ENCODE measurements around the gene UTF1. TPM values are rescaled to one million over a fixed set of nuclear protein-coding genes. Genes with fewer than 3 reads are reported as not detected.
A peak's percentile ranks its signal among the peaks of the same experiment; 100 is the strongest.

The UTF1 gene
- total and polyA plus RNA-seq, 3 experiments from 2014 or later, result not detected

DNA sequence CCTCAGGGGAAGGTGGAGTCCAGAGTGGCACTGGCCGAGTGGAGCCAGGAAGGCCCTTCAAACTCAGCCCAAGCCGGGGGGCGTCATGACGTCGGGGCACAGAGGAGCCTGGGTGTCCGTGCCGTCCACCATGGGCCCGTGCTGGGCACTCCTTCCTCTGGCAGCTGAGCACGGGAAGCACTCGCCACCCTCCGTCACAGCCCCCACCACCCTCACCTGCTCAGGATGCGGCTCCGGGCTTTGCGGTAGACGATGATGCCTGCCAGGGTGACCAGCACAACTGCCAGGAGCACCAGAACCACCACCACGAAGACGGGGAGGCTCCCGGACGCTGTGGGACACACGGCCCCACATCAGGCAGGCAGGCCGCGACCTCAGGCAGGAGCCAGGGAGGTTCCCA is 38.5 kb downstream of the UTF1 start:
- POLR2A ChIA-PET, result no interaction called here
- H3K36me3 ChIP-seq (ENCODE audit: insufficient read depth, low read length), result peaks cover 11% of the 10 kb centered on the region
- CTCF ChIA-PET, result no interaction called here

GRCh38 chr10:133269367-133269766 is 39.4 kb downstream of the UTF1 start:
- Histone ChIP-seq H3K27me3 (ENCODE audit: insufficient read depth, low read length, poor library complexity, severe bottlenecking) (no peaks in the 10 kb centered on the region), H3K27ac (ENCODE audit: low read depth, low read length) (no peak overlapping the region), H3K9me3 (ENCODE audit: low read length) (no peaks in the 10 kb centered on the region), H3K4me3 (ENCODE audit: low read length) (no peak overlapping the region), H3K4me1 (ENCODE audit: insufficient read depth, low read length) (peaks cover 10% of the 10 kb centered on the region), H3K36me3 (ENCODE audit: insufficient read depth, low read length) (peaks cover 11% of the 10 kb centered on the region)
- Mint-ChIP-seq H3K4me1 (peaks cover 9 to 17% (median 15%) of the 10 kb centered on the region in 3 donors), H3K27ac (no peak overlapping the region), H3K9me3 (no peaks in the 10 kb centered on the region), H3K4me3 (peak overlapping the region in 1 of 7 donors; percentile 61), H3K27me3 (no peaks in the 10 kb centered on the region), H3K36me3 (peaks cover 0 to 41% (median 0%) of the 10 kb centered on the region in 3 donors)
- DNase-seq, result no peak
- ChIA-PET CTCF (no interaction called here), POLR2A (no interaction called here)

More for the DNA sequence above, 38.5 kb downstream of the UTF1 start:
- Mint-ChIP-seq H3K27ac (no peak overlapping the region), H3K4me3 (no peak overlapping the region), H3K9me3 (no peaks in the 10 kb centered on the region), H3K36me3 (peaks cover 0 to 41% (median 0%) of the 10 kb centered on the region in 3 donors), H3K4me1 (peaks cover 16 to 25% (median 24%) of the 10 kb centered on the region in 3 donors), H3K27me3 (no peaks in the 10 kb centered on the region)
- Histone ChIP-seq H3K9me3 (ENCODE audit: low read length) (no peaks in the 10 kb centered on the region), H3K27me3 (ENCODE audit: insufficient read depth, low read length, poor library complexity, severe bottlenecking) (no peaks in the 10 kb centered on the region), H3K27ac (ENCODE audit: low read depth, low read length) (no peak overlapping the region), H3K4me1 (ENCODE audit: insufficient read depth, low read length) (peaks cover 18% of the 10 kb centered on the region), H3K4me3 (ENCODE audit: low read length) (no peak overlapping the region)
- DNase-seq, result no peak

GRCh38 chr10:133270204-133270603 is 40.2 kb downstream of the UTF1 start:
- Mint-ChIP-seq H3K4me3 (peak overlapping the region in 1 of 7 donors; percentile 32), H3K4me1 (peaks cover 9 to 17% (median 9%) of the 10 kb centered on the region in 3 donors), H3K27me3 (no peaks in the 10 kb centered on the region), H3K9me3 (no peaks in the 10 kb centered on the region), H3K36me3 (peaks cover 0 to 46% (median 0%) of the 10 kb centered on the region in 3 donors), H3K27ac (no peak overlapping the region)
- H3K9me3 ChIP-seq (ENCODE audit: low read length), result no peaks in the 10 kb centered on the region
- CTCF ChIA-PET, result no interaction called here
- H3K4me3 ChIP-seq (ENCODE audit: low read length), result no peak overlapping the region
- H3K4me1 ChIP-seq (ENCODE audit: insufficient read depth, low read length), result peaks cover 9% of the 10 kb centered on the region
- no peak overlapping the region for H3K27ac ChIP-seq (ENCODE audit: low read depth, low read length)
- POLR2A ChIA-PET, result no interaction called here
- DNase-seq, result no peak
- H3K27me3 ChIP-seq (ENCODE audit: insufficient read depth, low read length, poor library complexity, severe bottlenecking), result no peaks in the 10 kb centered on the region
- peaks cover 11% of the 10 kb centered on the region for H3K36me3 ChIP-seq (ENCODE audit: insufficient read depth, low read length)

GRCh38 chr10:133270773-133271297 is 40.8 kb downstream of the UTF1 start:
- ChIA-PET CTCF (no interaction called here), POLR2A (no interaction called here)
- Histone ChIP-seq H3K36me3 (ENCODE audit: insufficient read depth, low read length) (peaks cover 11% of the 10 kb centered on the region), H3K4me3 (ENCODE audit: low read length) (no peak overlapping the region), H3K27ac (ENCODE audit: low read depth, low read length) (no peak overlapping the region), H3K4me1 (ENCODE audit: insufficient read depth, low read length) (peaks cover 11% of the 10 kb centered on the region), H3K9me3 (ENCODE audit: low read length) (no peaks in the 10 kb centered on the region), H3K27me3 (ENCODE audit: insufficient read depth, low read length, poor library complexity, severe bottlenecking) (no peaks in the 10 kb centered on the region)
- Mint-ChIP-seq H3K27me3 (no peaks in the 10 kb centered on the region), H3K27ac (peak overlapping the region in 1 of 8 donors; percentile 60), H3K9me3 (no peaks in the 10 kb centered on the region), H3K4me1 (peaks cover 3 to 17% (median 9%) of the 10 kb centered on the region in 3 donors), H3K36me3 (peaks cover 0 to 44% (median 0%) of the 10 kb centered on the region in 3 donors), H3K4me3 (no peak overlapping the region)
- no peak for DNase-seq

DNA sequence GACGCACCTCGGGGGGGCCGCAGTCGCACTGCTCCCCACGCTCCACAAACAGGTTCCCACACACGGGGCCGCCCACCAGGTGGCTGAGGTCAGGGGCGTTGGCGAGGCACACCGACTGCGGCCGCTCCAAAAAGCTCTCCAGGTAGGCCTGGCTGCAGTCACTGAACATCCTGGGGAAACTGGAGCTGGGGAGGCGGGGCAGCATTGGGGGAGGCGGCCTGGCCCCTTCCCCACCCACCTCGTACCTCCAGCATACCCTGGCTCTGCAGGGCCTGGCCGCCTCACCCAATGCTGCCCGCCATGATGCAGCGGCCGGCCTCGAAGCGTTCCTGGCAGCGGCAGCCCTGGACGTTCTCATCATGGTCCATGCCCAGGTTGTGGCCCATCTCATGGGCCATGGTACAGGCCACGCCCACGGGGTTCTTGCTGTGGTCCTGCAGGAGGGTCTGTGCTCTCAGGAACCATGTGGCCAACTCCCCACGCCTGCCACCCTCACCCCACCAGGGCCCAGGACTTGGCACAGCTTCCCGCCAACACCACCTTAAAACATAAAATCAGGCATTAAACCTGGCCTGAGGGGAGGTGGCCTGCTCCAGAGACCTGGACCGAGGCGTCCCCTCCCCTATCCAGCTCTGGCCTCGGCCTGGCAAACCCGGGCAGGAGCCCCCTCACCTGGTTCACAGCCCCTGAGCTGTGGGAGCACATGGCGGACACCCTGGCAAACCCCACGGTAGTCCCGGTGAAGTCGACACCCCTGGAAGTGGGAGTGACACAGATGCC is 41.7 kb downstream of the UTF1 start:
- Mint-ChIP-seq H3K36me3 (peaks cover 0 to 45% (median 0%) of the 10 kb centered on the region in 3 donors), H3K27me3 (no peaks in the 10 kb centered on the region), H3K9me3 (no peaks in the 10 kb centered on the region), H3K4me1 (peaks cover 0 to 19% (median 11%) of the 10 kb centered on the region in 3 donors), H3K27ac (peak overlapping the region in 4 of 8 donors; percentile 8 to 43 (median 36)), H3K4me3 (no peak overlapping the region)
- peaks cover 11% of the 10 kb centered on the region for H3K36me3 ChIP-seq (ENCODE audit: insufficient read depth, low read length)
- no peak overlapping the region for H3K27ac ChIP-seq (ENCODE audit: low read depth, low read length)
- no peaks in the 10 kb centered on the region for H3K27me3 ChIP-seq (ENCODE audit: insufficient read depth, low read length, poor library complexity, severe bottlenecking)
- no peak overlapping the region for H3K4me3 ChIP-seq (ENCODE audit: low read length)
- DNase-seq, result no peak
- no peaks in the 10 kb centered on the region for H3K9me3 ChIP-seq (ENCODE audit: low read length)
- CTCF ChIA-PET, result interaction anchor here (1.3 kb wide), 1 partner anchor 58 kb away, joined by 3 read pairs; no protein-coding TSS in a partner anchor
- POLR2A ChIA-PET, result interaction anchor here (0.7 kb wide), 1 partner anchor 43 kb away, joined by 3 read pairs; no protein-coding TSS in a partner anchor
- peaks cover 15% of the 10 kb centered on the region for H3K4me1 ChIP-seq (ENCODE audit: insufficient read depth, low read length)

DNA sequence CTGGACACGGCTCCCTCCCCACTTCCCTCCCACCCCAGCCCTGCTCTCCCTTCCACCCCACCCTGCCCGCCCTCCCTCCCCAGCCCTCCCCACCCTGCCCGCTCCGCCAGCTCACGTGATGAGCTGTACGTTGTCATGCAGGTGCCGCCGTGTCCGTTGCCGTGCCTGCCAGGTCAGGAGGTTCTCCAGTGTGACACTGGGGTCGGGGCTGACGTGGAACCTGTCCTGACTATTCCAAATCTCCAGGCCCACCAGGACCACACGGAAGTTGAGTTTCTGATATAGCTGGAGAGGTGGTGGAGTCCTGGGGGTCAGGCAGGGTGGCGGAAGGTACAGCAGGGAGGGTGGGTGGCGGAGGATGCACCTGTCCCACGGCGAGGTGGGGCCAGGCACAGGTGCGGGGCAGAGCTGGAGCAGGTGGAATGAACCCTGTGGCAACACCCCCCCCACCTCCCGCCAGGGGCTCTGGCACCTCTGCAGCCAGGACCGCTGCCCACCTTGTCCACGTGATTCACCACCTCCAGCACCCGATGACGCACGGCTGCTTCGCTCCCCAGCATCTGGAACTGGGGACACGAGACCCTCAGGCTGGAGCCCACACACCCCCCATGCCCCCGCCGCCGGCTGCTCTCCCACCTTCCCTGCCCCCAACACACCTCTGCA is 42.4 kb downstream of the UTF1 start:
- H3K27ac ChIP-seq (ENCODE audit: low read depth, low read length), result no peak overlapping the region
- no peak for DNase-seq
- H3K4me1 ChIP-seq (ENCODE audit: insufficient read depth, low read length), result peaks cover 22% of the 10 kb centered on the region
- Mint-ChIP-seq H3K36me3 (peaks cover 0 to 45% (median 0%) of the 10 kb centered on the region in 3 donors), H3K27ac (peak overlapping the region in 3 of 8 donors; percentile 29 to 64 (median 42)), H3K27me3 (no peaks in the 10 kb centered on the region), H3K9me3 (no peaks in the 10 kb centered on the region), H3K4me1 (peaks cover under 1 to 24% (median 11%) of the 10 kb centered on the region in 3 donors), H3K4me3 (peak overlapping the region in 1 of 7 donors; percentile 73)
- CTCF ChIA-PET, result interaction anchor here (1.3 kb wide), 1 partner anchor 57 kb away, joined by 3 read pairs; no protein-coding TSS in a partner anchor
- no peaks in the 10 kb centered on the region for H3K27me3 ChIP-seq (ENCODE audit: insufficient read depth, low read length, poor library complexity, severe bottlenecking)
- POLR2A ChIA-PET, result interaction anchor here (0.7 kb wide), 1 partner anchor 42 kb away, joined by 3 read pairs; no protein-coding TSS in a partner anchor
- no peaks in the 10 kb centered on the region for H3K9me3 ChIP-seq (ENCODE audit: low read length)
- peaks cover 11% of the 10 kb centered on the region for H3K36me3 ChIP-seq (ENCODE audit: insufficient read depth, low read length)
- no peak overlapping the region for H3K4me3 ChIP-seq (ENCODE audit: low read length)

DNA sequence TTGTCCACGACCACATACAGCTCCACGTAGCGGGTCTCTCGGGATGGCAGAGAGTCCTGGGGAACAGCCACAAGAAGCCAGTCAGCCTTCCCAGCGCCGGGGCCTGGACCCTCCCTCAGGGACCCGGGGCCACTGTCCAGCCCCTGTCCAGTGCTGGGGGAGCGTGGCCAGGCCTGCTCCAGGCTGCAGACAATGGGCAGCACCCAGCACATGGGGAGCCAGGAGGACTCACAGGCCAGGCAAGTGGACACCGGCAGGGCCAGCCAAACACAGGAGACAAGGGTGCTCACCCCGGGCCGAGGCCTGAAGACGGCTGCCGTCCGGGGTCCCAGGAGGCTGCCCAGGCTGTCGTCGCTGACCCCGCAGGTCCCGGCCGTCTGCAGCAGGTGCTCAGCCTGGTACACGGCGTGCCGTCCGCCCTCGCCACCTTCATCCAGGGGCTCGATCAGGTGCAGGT is 43.0 kb downstream of the UTF1 start:
- Histone ChIP-seq H3K27me3 (ENCODE audit: insufficient read depth, low read length, poor library complexity, severe bottlenecking) (no peaks in the 10 kb centered on the region), H3K4me3 (ENCODE audit: low read length) (no peak overlapping the region), H3K9me3 (ENCODE audit: low read length) (no peaks in the 10 kb centered on the region), H3K27ac (ENCODE audit: low read depth, low read length) (no peak overlapping the region), H3K36me3 (ENCODE audit: insufficient read depth, low read length) (peaks cover 11% of the 10 kb centered on the region), H3K4me1 (ENCODE audit: insufficient read depth, low read length) (peaks cover 27% of the 10 kb centered on the region)
- DNase-seq, result no peak
- H3K4me1 Mint-ChIP-seq, result peaks cover 6 to 29% (median 16%) of the 10 kb centered on the region in 3 donors
- peaks cover 0 to 43% (median 0%) of the 10 kb centered on the region in 3 donors for H3K36me3 Mint-ChIP-seq
- ChIA-PET POLR2A (no interaction called here), CTCF (no interaction called here)
- H3K9me3 Mint-ChIP-seq, result no peaks in the 10 kb centered on the region
- H3K27me3 Mint-ChIP-seq, result no peaks in the 10 kb centered on the region
- H3K27ac Mint-ChIP-seq, result peak overlapping the region in 1 of 8 donors; percentile 32
- H3K4me3 Mint-ChIP-seq, result no peak overlapping the region

Data from CD8-positive, alpha-beta memory T cell (primary cell).